Measurements from ENCODE around the gene CHRNA4.

The CHRNA4 gene

GRCh38 chr20:63309261-63310071 lies 51.7 kb downstream of the CHRNA4 start:
- Histone ChIP-seq H3K4me3 (ENCODE audit: low read depth in 1 of 2, low read length in 2 of 2) (no peak overlapping the region), H3K4me1 (ENCODE audit: insufficient read depth, low read length) (no peaks in the 10 kb centered on the region), H3K79me2 (ENCODE audit: insufficient read depth, low read length) (no peaks in the 10 kb centered on the region), H3K4me2 (ENCODE audit: insufficient read depth, low read length) (no peak overlapping the region), H2AFZ (ENCODE audit: low read depth, low read length) (no peak overlapping the region), H4K20me1 (ENCODE audit: insufficient read depth, low read length) (peaks cover 6% of the 10 kb centered on the region), H3K9ac (ENCODE audit: low read depth, low read length) (no peak overlapping the region), H3K27ac (ENCODE audit: low read length) (no peak overlapping the region), H3K9me3 (ENCODE audit: insufficient read depth, low read length, severe bottlenecking) (no peaks in the 10 kb centered on the region), H3K27me3 (ENCODE audit: insufficient read depth, low read length, poor library complexity) (no peaks in the 10 kb centered on the region), H3K36me3 (ENCODE audit: insufficient read depth, low read length) (no peaks in the 10 kb centered on the region)
- TF ChIP-seq EZH2 (IDR thresholded peaks at IDR 0.05; ENCODE audit: borderline replicate concordance, low read depth, low read length, severe bottlenecking) (no peak), CTCF (IDR thresholded peaks at IDR 0.05; ENCODE audit: borderline replicate concordance, extremely low read depth, low read length, poor library complexity, severe bottlenecking) (peak; percentile 76)
- no peak for DNase-seq
- ATAC-seq (ENCODE audit: insufficient read depth, low read depth) = peak; percentile 51; the same call in 2 of the 3 replicates

- no peak overlapping the region for H3K4me3 ChIP-seq (ENCODE audit: low read depth in 1 of 2, low read length in 2 of 2)
- H4K20me1 ChIP-seq (ENCODE audit: insufficient read depth, low read length) = peaks cover 6% of the 10 kb centered on the region
- H3K27me3 ChIP-seq (ENCODE audit: insufficient read depth, low read length, poor library complexity) = no peaks in the 10 kb centered on the region
- DNase-seq = no peak
- H3K9ac ChIP-seq (ENCODE audit: low read depth, low read length) = no peak overlapping the region
- TF ChIP-seq EZH2 (IDR thresholded peaks at IDR 0.05; ENCODE audit: borderline replicate concordance, low read depth, low read length, severe bottlenecking) (no peak), CTCF (IDR thresholded peaks at IDR 0.05; ENCODE audit: borderline replicate concordance, extremely low read depth, low read length, poor library complexity, severe bottlenecking) (no peak)
- H3K79me2 ChIP-seq (ENCODE audit: insufficient read depth, low read length) = no peaks in the 10 kb centered on the region
- H2AFZ ChIP-seq (ENCODE audit: low read depth, low read length) = no peak overlapping the region
- no peak for ATAC-seq (ENCODE audit: insufficient read depth, low read depth)
- H3K4me2 ChIP-seq (ENCODE audit: insufficient read depth, low read length) = no peak overlapping the region
- H3K27ac ChIP-seq (ENCODE audit: low read length) = no peak overlapping the region
- no peaks in the 10 kb centered on the region for H3K9me3 ChIP-seq (ENCODE audit: insufficient read depth, low read length, severe bottlenecking)
- no peaks in the 10 kb centered on the region for H3K36me3 ChIP-seq (ENCODE audit: insufficient read depth, low read length)
- H3K4me1 ChIP-seq (ENCODE audit: insufficient read depth, low read length) = no peaks in the 10 kb centered on the region
Measured at GRCh38 chr20:63308218-63308911, 52.8 kb downstream of the CHRNA4 start.

- TF ChIP-seq EZH2 (IDR thresholded peaks at IDR 0.05; ENCODE audit: borderline replicate concordance, low read depth, low read length, severe bottlenecking) (no peak), CTCF (IDR thresholded peaks at IDR 0.05; ENCODE audit: borderline replicate concordance, extremely low read depth, low read length, poor library complexity, severe bottlenecking) (no peak)
- Histone ChIP-seq H3K4me1 (ENCODE audit: insufficient read depth, low read length) (no peaks in the 10 kb centered on the region), H3K36me3 (ENCODE audit: insufficient read depth, low read length) (no peaks in the 10 kb centered on the region), H3K79me2 (ENCODE audit: insufficient read depth, low read length) (no peaks in the 10 kb centered on the region), H3K4me2 (ENCODE audit: insufficient read depth, low read length) (no peak overlapping the region), H2AFZ (ENCODE audit: low read depth, low read length) (no peak overlapping the region), H3K27me3 (ENCODE audit: insufficient read depth, low read length, poor library complexity) (no peaks in the 10 kb centered on the region), H4K20me1 (ENCODE audit: insufficient read depth, low read length) (peaks cover 2% of the 10 kb centered on the region), H3K9ac (ENCODE audit: low read depth, low read length) (no peak overlapping the region), H3K4me3 (ENCODE audit: low read depth in 1 of 2, low read length in 2 of 2) (no peak overlapping the region), H3K27ac (ENCODE audit: low read length) (no peak overlapping the region), H3K9me3 (ENCODE audit: insufficient read depth, low read length, severe bottlenecking) (no peaks in the 10 kb centered on the region)
- DNase-seq (no peak), ATAC-seq (ENCODE audit: insufficient read depth, low read depth) (no peak)
Measured at GRCh38 chr20:63307538-63308217, 53.5 kb downstream of the CHRNA4 start.
